ENCODE data around the gene PRF1.

PRF1 gene

DNA sequence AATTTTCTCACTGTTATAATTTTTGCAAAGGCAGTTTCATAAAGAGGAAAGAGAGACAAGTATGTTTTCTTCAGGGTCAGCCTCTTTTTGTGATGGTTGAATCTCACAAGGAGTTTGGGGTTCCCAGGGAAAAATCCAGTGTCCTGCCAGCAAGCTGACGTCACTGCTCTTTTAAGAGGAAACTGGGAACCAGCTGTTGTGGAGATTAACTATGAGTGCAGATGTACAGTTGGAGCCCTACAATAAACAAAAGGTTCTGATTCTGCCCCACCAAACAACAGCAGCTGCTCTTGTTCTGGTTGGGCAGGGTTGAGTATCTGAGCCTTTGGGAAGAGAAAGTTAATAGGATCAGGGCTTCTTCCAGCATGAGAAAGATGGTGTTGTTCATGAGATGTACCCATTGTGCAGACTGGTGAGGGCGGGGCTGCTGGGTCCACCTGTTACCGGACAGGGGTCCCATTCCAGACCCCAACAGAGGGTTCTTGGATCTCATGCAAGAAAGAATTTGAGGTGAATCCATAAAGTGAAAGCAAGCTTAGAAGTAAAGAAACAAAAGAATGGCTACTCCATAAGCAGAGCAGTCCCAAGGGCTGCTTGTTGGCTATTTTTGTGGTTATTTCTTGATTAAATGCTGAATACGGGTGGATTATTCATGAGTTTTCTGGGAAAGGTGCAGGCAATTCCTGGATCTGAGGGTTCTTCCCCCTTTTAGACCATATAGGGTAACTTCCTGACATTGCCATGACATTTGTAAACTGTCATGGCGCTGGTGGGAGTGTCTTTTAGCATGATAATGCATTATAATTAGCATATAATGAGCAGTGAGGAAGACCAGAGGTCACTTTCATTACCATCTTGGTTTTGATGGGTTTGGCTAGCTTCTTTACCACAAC is 12.5 kb downstream of the PRF1 start:
- no peak overlapping the region for H3K4me3 ChIP-seq (ENCODE audit: low read depth, low read length)
- TF ChIP-seq, protein P1, sequence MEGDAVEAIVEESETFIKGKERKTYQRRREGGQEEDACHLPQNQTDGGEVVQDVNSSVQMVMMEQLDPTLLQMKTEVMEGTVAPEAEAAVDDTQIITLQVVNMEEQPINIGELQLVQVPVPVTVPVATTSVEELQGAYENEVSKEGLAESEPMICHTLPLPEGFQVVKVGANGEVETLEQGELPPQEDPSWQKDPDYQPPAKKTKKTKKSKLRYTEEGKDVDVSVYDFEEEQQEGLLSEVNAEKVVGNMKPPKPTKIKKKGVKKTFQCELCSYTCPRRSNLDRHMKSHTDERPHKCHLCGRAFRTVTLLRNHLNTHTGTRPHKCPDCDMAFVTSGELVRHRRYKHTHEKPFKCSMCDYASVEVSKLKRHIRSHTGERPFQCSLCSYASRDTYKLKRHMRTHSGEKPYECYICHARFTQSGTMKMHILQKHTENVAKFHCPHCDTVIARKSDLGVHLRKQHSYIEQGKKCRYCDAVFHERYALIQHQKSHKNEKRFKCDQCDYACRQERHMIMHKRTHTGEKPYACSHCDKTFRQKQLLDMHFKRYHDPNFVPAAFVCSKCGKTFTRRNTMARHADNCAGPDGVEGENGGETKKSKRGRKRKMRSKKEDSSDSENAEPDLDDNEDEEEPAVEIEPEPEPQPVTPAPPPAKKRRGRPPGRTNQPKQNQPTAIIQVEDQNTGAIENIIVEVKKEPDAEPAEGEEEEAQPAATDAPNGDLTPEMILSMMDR (IDR thresholded peaks at IDR 0.05; ENCODE audit: low read depth, low read length), result no peak

GRCh38 chr10:70588859-70589570 is 13.5 kb downstream of the PRF1 start:
- H3K4me3 ChIP-seq (ENCODE audit: low read depth, low read length), result no peak overlapping the region
- TF ChIP-seq, protein P1 (IDR thresholded peaks at IDR 0.05; ENCODE audit: low read depth, low read length), result no peak

DNA sequence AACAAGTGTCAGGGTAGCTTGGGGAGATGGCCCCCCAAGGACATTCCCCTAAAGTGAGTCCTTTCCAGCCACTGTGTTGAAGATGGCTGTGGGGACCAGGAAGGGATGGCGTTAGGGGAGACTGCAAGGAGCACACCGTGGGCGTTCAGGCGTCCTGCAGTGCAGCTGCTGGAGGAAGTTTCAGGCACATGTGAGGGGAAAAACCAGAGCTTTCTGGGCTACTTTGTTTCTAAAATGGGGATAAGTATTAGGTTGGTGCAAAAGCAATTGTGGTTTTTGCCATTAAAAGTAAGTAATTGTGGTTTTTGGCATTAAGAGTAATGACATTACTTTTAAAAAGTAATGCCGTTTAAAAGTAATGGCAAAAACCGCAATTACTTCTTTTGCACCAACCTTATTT is 14.3 kb downstream of the PRF1 start:
- TF ChIP-seq, protein P1 (IDR thresholded peaks at IDR 0.05; ENCODE audit: low read depth, low read length), result no peak

DNA sequence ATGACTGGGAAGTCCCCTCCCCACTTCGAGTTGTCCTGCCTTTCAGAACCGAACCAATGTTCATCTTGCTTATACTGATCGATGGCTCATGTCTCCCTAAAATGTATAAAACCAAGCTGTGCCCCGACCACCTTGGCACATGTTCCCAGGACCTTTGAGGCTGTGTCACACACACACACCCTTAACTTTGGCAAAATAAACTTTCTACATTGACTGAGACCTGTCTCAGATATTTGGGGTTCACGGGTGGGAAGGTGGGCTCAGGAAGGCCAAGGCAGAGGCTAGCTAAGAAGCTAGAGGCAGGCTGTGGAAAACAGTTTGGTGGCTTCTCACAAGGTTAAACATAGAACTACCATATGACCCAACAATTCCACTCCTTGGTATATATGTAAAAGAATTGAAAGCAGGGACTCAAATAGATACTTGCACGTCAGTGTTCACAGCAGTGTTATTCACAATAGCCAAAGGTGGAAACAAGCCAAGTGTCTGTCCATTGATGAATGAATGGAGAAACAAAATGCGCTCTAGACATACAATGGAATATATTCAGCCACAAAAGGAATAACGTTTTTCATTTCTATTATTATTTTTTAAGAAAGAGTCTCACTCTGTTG is 15.4 kb downstream of the PRF1 start:
- TF ChIP-seq, protein P1 (IDR thresholded peaks at IDR 0.05; ENCODE audit: low read depth, low read length), result no peak
- no peak overlapping the region for H3K4me3 ChIP-seq (ENCODE audit: low read depth, low read length)

More for the DNA sequence above, 14.3 kb downstream of the PRF1 start:
- no peak overlapping the region for H3K4me3 ChIP-seq (ENCODE audit: low read depth, low read length)

DNA sequence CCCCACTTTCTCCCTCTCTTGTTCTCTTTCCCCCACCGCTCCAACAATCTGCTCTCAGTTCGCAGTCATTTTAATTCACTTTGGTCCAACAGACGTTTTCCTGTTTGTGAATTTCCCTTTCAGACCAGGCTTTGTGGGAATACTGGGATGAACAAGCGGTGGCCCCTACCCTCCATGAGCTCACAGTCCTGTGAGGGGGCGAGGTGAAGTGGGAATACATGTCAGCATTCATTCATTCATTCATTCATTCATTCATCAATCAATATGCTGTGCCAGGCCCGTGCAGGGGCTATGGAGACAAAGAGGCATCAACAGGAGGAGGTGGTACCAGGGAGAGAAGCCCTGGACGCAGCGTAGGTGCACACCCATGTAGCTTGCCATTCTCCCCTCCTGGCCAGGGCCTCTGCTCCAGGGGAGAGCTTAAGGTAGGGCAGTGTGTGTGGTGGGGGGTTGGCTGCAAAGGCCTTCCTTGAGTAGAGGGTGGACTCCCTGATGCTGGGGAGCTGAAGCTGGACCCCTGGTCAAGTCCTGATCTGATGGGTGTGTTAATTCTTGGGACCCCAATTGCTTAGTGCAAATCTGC is 16.1 kb downstream of the PRF1 start:
- TF ChIP-seq, protein P1 (IDR thresholded peaks at IDR 0.05; ENCODE audit: low read depth, low read length), result no peak
- H3K4me3 ChIP-seq (ENCODE audit: low read depth, low read length), result no peak overlapping the region

DNA sequence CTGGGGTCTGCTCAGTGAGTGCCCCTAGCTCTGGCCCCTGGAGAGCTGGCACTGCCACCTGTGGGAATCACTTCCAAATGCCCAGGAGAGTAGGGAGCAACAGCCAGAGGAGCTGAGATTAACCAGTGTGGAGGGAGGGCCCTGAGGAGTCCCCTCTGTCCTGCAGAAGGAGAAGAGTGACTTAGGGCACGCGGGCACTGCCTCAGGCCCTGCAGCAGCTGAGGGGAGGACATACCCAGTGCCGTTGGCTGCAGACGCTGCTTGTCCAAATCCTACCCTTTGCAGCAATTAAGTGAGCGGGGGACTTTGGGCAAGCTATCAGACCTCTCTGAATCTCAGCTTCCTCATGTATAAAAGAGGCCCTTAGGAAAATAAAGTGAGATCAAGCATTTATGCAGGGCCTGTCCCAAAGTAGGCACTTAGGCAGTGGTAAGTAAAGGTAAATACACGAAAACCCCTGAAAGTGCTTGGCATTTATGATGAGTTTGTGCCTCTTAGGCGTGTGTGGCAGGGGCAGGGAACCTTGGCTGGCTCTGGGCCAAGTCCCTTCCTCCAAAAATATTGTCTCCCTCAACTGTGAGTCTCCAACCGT is 16.9 kb downstream of the PRF1 start:
- TF ChIP-seq, protein P1 (IDR thresholded peaks at IDR 0.05; ENCODE audit: low read depth, low read length), result no peak

More for the DNA sequence above, 16.9 kb downstream of the PRF1 start:
- H3K4me3 ChIP-seq (ENCODE audit: low read depth, low read length), result no peak overlapping the region
